ENCODE data around the gene DPH3. TPM values are rescaled to one million over a fixed set of nuclear protein-coding genes. Genes with fewer than 3 reads are reported as not detected.

Gene DPH3
- total and polyA plus RNA-seq, 10 of the 15 experiments (the other 5 are each of a cell fraction or from before 2014, with no cell fraction given): 10.8 to 71.8 (median 23.4) TPM

DNA sequence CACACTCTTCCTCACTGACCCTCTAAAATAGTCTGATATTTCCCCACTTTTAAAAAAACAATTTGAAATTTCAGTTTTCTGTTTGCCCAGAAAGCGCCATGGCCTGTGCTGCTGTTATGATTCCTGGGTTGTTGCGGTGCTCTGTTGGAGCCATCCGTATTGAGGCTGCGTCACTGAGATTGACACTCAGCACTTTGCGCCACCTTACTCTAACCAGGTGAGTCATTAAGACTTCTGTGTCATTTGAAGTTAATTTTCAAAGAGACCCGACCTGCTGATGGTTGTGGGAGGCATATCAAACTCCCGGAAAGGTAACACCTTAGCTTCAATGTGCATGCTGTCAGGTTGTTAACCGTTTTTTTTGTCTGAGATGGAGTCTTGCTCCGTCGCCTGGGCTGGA, 6.1 kb upstream of the DPH3 start:
- no peak overlapping the region for H3K4me2 ChIP-seq (ENCODE audit: control insufficient read depth, insufficient read depth)
- no peaks in the 10 kb centered on the region for H3K9me3 ChIP-seq (replicated peaks; ENCODE audit: control insufficient read depth, insufficient read depth, low read length)
- H3K36me3 ChIP-seq (ENCODE audit: control insufficient read depth in 2 of 2, insufficient read depth in 2 of 2, low read length in 1 of 2): peaks cover 2 to 4% of the 10 kb centered on the region in 2 experiments
- no peak for TF ChIP-seq SMAD1 (IDR thresholded peaks at IDR 0.05; ENCODE audit: low read depth, partially characterized antibody)
- no peak for TF ChIP-seq RELA (IDR thresholded peaks at IDR 0.05; ENCODE audit: borderline replicate concordance, partially characterized antibody)
- TF ChIP-seq BCL11A (IDR thresholded peaks at IDR 0.05; ENCODE audit: low read depth, low read length): no peak
- no peak for TF ChIP-seq EGR1 (IDR thresholded peaks at IDR 0.05; ENCODE audit: borderline replicate concordance in 1 of 2, low read depth in 2 of 2, low read length in 2 of 2)
- no peak for TF ChIP-seq POLR2A (IDR thresholded peaks at IDR 0.05; ENCODE audit: low read depth, low read length)
- TF ChIP-seq YY1 (IDR thresholded peaks at IDR 0.05; ENCODE audit: low read depth, low read length): no peak
- TF ChIP-seq WRNIP1 (IDR thresholded peaks at IDR 0.05; ENCODE audit: borderline replicate concordance, low read depth, low read length): no peak
- TF ChIP-seq NRF1 (conservative IDR thresholded peaks at IDR 0.05; ENCODE audit: low read depth, low read length): no peak
- no peak for TF ChIP-seq MEF2A (IDR thresholded peaks at IDR 0.05; ENCODE audit: insufficient read depth, low read depth, low read length)
- TF ChIP-seq, protein P1, sequence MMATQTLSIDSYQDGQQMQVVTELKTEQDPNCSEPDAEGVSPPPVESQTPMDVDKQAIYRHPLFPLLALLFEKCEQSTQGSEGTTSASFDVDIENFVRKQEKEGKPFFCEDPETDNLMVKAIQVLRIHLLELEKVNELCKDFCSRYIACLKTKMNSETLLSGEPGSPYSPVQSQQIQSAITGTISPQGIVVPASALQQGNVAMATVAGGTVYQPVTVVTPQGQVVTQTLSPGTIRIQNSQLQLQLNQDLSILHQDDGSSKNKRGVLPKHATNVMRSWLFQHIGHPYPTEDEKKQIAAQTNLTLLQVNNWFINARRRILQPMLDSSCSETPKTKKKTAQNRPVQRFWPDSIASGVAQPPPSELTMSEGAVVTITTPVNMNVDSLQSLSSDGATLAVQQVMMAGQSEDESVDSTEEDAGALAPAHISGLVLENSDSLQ (IDR thresholded peaks at IDR 0.05): no peak
- TF ChIP-seq BMI1 (IDR thresholded peaks at IDR 0.05; ENCODE audit: borderline replicate concordance): no peak
- no peak for TF ChIP-seq MYB (IDR thresholded peaks at IDR 0.05; ENCODE audit: borderline replicate concordance, low read depth, low read length)
- no peak for TF ChIP-seq CREM (IDR thresholded peaks at IDR 0.05; ENCODE audit: low read depth)
- TF ChIP-seq, protein P2, sequence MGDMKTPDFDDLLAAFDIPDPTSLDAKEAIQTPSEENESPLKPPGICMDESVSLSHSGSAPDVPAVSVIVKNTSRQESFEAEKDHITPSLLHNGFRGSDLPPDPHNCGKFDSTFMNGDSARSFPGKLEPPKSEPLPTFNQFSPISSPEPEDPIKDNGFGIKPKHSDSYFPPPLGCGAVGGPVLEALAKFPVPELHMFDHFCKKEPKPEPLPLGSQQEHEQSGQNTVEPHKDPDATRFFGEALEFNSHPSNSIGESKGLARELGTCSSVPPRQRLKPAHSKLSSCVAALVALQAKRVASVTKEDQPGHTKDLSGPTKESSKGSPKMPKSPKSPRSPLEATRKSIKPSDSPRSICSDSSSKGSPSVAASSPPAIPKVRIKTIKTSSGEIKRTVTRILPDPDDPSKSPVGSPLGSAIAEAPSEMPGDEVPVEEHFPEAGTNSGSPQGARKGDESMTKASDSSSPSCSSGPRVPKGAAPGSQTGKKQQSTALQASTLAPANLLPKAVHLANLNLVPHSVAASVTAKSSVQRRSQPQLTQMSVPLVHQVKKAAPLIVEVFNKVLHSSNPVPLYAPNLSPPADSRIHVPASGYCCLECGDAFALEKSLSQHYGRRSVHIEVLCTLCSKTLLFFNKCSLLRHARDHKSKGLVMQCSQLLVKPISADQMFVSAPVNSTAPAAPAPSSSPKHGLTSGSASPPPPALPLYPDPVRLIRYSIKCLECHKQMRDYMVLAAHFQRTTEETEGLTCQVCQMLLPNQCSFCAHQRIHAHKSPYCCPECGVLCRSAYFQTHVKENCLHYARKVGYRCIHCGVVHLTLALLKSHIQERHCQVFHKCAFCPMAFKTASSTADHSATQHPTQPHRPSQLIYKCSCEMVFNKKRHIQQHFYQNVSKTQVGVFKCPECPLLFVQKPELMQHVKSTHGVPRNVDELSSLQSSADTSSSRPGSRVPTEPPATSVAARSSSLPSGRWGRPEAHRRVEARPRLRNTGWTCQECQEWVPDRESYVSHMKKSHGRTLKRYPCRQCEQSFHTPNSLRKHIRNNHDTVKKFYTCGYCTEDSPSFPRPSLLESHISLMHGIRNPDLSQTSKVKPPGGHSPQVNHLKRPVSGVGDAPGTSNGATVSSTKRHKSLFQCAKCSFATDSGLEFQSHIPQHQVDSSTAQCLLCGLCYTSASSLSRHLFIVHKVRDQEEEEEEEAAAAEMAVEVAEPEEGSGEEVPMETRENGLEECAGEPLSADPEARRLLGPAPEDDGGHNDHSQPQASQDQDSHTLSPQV (IDR thresholded peaks at IDR 0.05): no peak
- no peaks in the 10 kb centered on the region for H4K20me1 ChIP-seq (ENCODE audit: control insufficient read depth, insufficient read depth)
- no peaks in the 10 kb centered on the region for H3K27me3 ChIP-seq (replicated peaks in 1 of 2; ENCODE audit: control insufficient read depth in 2 of 2, insufficient read depth in 2 of 2, low read length in 1 of 2)
- peaks cover 2% of the 10 kb centered on the region; the same call in 1 of the 2 replicates for H3K4me1 ChIP-seq (ENCODE audit: control insufficient read depth, insufficient read depth, low read length)
- intact Hi-C loops (cut with micrococcal nuclease; ENCODE audit: unreplicated experiment): no loop called here
- ATAC-seq (no peak), FAIRE-seq (no peak), DNase-seq (ENCODE audit: low read depth, low spot score) (no peak)
- POLR2A ChIA-PET: no interaction called here
- in situ Hi-C loops (cut with MboI): no loop called here
- CTCF ChIA-PET: interaction anchor here (1.0 to 9.7 kb wide), 4 partner anchors 10 to 49 kb away, joined by 3 to 93 read pairs (median 5); no protein-coding TSS in a partner anchor
- no peak overlapping the region for H3K9ac ChIP-seq (ENCODE audit: control insufficient read depth, insufficient read depth, low read length)
- no peak overlapping the region for H3K27ac ChIP-seq (ENCODE audit: control insufficient read depth, insufficient read depth)
- H3K4me3 ChIP-seq: no peak overlapping the region
- H3K79me2 ChIP-seq (ENCODE audit: control insufficient read depth, insufficient read depth, low read length): peaks cover 18% of the 10 kb centered on the region
- no TSS peak for BruUV-seq (replicated peaks)
- SMC1A ChIA-PET (ENCODE audit: uncharacterized antibody, unreplicated experiment): interaction anchor here (1.0 to 3.7 kb wide), 5 partner anchors 15 to 239 kb away, joined by 3 to 21 read pairs (median 3); no protein-coding TSS in a partner anchor
- H2AFZ ChIP-seq (ENCODE audit: control insufficient read depth, low read depth, low read length): no peak overlapping the region
- WGBS (ENCODE audit: insufficient coverage, insufficient replicate concordance, low lambda C conversion rate, missing lambda C conversion rate): 87% methylated on average over 10 of the region's 10 CpGs
- RAD21 ChIA-PET (ENCODE audit: unreplicated experiment): no interaction called here

All from GM12878 (cell line).